Caco-2 (cell line): Measurements from ENCODE around the gene IL23A. TPM values are rescaled to one million over a fixed set of nuclear protein-coding genes. Genes with fewer than 3 reads are reported as not detected.
A peak's percentile ranks its signal among the peaks of the same experiment; 100 is the strongest.

Experiments
- BruUV-seq: library from RNA; stranded (reverse); fragments of 400-500 nt; replicated peaks from 2 replicates; lab custom pipeline; 2021; lab: Mats Ljungman, UMichigan
- CTCF ChIA-PET: fragments of 300-600 bp; sonication (Branson Sonifier 250); formaldehyde crosslinking; loops from one replicate; lab custom pipeline; 2022; ENCODE audit warnings: antibody characterized with exemption; lab: Charles Lee
- POLR2A ChIA-PET: fragments of 300-600 bp; sonication (Branson Sonifier 250); formaldehyde crosslinking; loops from one replicate; lab custom pipeline; 2022; ENCODE audit warnings: antibody characterized with exemption; lab: Charles Lee
- DNase-seq, 2 experiments: peaks; one replicate each; pipeline versions ENCODE4 v3.0.0 to v3.0.0-alpha.2; 2020 to 2022
- H3K27me3 ChIP-seq: replicated peaks from 2 replicates; pipeline ENCODE4 v1.6.0; 2011; ENCODE audit warnings: low read length; ENCODE audit not compliant: control insufficient read depth, insufficient read depth
- H3K36me3 ChIP-seq: 2 replicates; pipeline ENCODE4 v1.5.1; 2011; ENCODE audit warnings: low read length; ENCODE audit not compliant: control insufficient read depth, insufficient read depth
- H3K4me1 ChIP-seq: fragments of 250-450 bp; sonication (Bioruptor Pico); 2 replicates; pipeline ENCODE4 v1.5.1; 2020; ENCODE audit warnings: mild to moderate bottlenecking
- H3K4me3 ChIP-seq: 2 replicates; pipeline ENCODE4 v1.5.1; 2011; ENCODE audit warnings: low read depth, mild to moderate bottlenecking, control low read depth, low read length
- H3K9me3 ChIP-seq: fragments of 250-450 bp; sonication (Bioruptor Pico); 2 replicates; pipeline ENCODE4 v1.5.1; 2020; ENCODE audit warnings: mild to moderate bottlenecking, moderate library complexity
- H3K27ac Mint-ChIP-seq: one replicate; pipeline ENCODE4 v1.8.0; 2022; ENCODE audit warnings: mixed read lengths; ENCODE audit not compliant: unreplicated experiment
- H3K27me3 Mint-ChIP-seq: one replicate; pipeline ENCODE4 v1.8.0; 2022; ENCODE audit warnings: mixed read lengths; ENCODE audit not compliant: insufficient read depth, unreplicated experiment
- H3K36me3 Mint-ChIP-seq: one replicate; pipeline ENCODE4 v1.8.0; 2022; ENCODE audit warnings: mild to moderate bottlenecking, mixed read lengths; ENCODE audit not compliant: insufficient read depth, unreplicated experiment
- H3K4me1 Mint-ChIP-seq: one replicate; pipeline ENCODE4 v1.8.0; 2022; ENCODE audit warnings: low read depth, mixed read lengths; ENCODE audit not compliant: unreplicated experiment
- H3K4me3 Mint-ChIP-seq: one replicate; pipeline ENCODE4 v1.8.0; 2022; ENCODE audit warnings: mild to moderate bottlenecking, moderate library complexity, mixed read lengths; ENCODE audit not compliant: unreplicated experiment
- H3K9me3 Mint-ChIP-seq: one replicate; pipeline ENCODE4 v1.8.0; 2022; ENCODE audit warnings: mixed read lengths; ENCODE audit not compliant: unreplicated experiment
- CTCF ChIP-seq, 2 experiments: fragments of 200-600 bp in 1 of 2; IDR thresholded peaks; 1 replicate in 1 of 2; 2 replicates in 1 of 2; pipeline versions ENCODE4 v1.5.1 to v1.8.0; 2011 to 2022; ENCODE audit warnings: antibody characterized with exemption in 1 of 2, control low read depth in 1 of 2, inconsistent platforms in 1 of 2, low read depth in 1 of 2, low read length in 1 of 2, mild to moderate bottlenecking in 1 of 2, moderate library complexity in 1 of 2; ENCODE audit not compliant: insufficient read depth in 1 of 2, severe bottlenecking in 1 of 2, unreplicated experiment in 1 of 2
- intact Hi-C: fragments of 100-400 bp; cut with micrococcal nuclease; formaldehyde crosslinking; loops from one replicate; pipeline ENCODE4 v1.10.0; 2022; ENCODE audit not compliant: unreplicated experiment
- total RNA-seq: library from RNA; stranded (reverse); gene quantifications from 2 replicates; pipeline ENCODE4 v1.2.3, GENCODE V29; 2022

IL23A gene
- total RNA-seq, 1 experiment from 2014 or later = 0.48 TPM

GRCh38 chr12:56330936-56331490 lies 7.7 kb upstream of the IL23A start:
- H3K4me1 Mint-ChIP-seq = no peaks in the 10 kb centered on the region
- no TSS peak for BruUV-seq
- no peak overlapping the region for H3K27ac Mint-ChIP-seq
- H3K4me3 Mint-ChIP-seq = no peak overlapping the region
- Histone ChIP-seq H3K9me3 (no peaks in the 10 kb centered on the region), H3K4me1 (peaks cover 23% of the 10 kb centered on the region), H3K36me3 (no peaks in the 10 kb centered on the region), H3K27me3 (no peaks in the 10 kb centered on the region), H3K4me3 (no peak overlapping the region)
- peaks cover 13% of the 10 kb centered on the region for H3K36me3 Mint-ChIP-seq
- no peak for DNase-seq
- TF ChIP-seq CTCF (IDR thresholded peaks at IDR 0.05; ENCODE audit: insufficient read depth in 1 of 2, low read depth in 1 of 2, low read length in 1 of 2, severe bottlenecking in 1 of 2, unreplicated experiment in 1 of 2) = no peak
- intact Hi-C loops = loop anchor here (5.0 kb wide), 1 partner anchor 116 kb away; the partner anchor contains the start of gene TIMELESS
- no peaks in the 10 kb centered on the region for H3K27me3 Mint-ChIP-seq
- ChIA-PET CTCF (no interaction called here), POLR2A (no interaction called here)
- H3K9me3 Mint-ChIP-seq = no peaks in the 10 kb centered on the region

GRCh38 chr12:56332512-56333196 lies 6.0 kb upstream of the IL23A start:
- Histone ChIP-seq H3K27me3 (no peaks in the 10 kb centered on the region), H3K4me1 (peaks cover 23% of the 10 kb centered on the region), H3K36me3 (no peaks in the 10 kb centered on the region), H3K4me3 (peak overlapping the region; percentile 63), H3K9me3 (no peaks in the 10 kb centered on the region)
- DNase-seq = no peak
- no TSS peak for BruUV-seq
- CTCF ChIA-PET = interaction anchor here (0.5 to 1.1 kb wide), 2 partner anchors 17 to 165 kb away, joined by 3 to 4 read pairs; partner anchors contain the start of gene CNPY2
- Mint-ChIP-seq H3K9me3 (no peaks in the 10 kb centered on the region), H3K4me1 (peaks cover 8% of the 10 kb centered on the region), H3K27me3 (no peaks in the 10 kb centered on the region), H3K27ac (peak overlapping the region; percentile 99), H3K36me3 (peaks cover 13% of the 10 kb centered on the region), H3K4me3 (peak overlapping the region; percentile 98)
- TF ChIP-seq CTCF (IDR thresholded peaks at IDR 0.05; ENCODE audit: insufficient read depth in 1 of 2, low read depth in 1 of 2, low read length in 1 of 2, severe bottlenecking in 1 of 2, unreplicated experiment in 1 of 2) = no peak
- POLR2A ChIA-PET = interaction anchor here (0.5 to 1.3 kb wide), 4 partner anchors 21 to 132 kb away, joined by 3 to 9 read pairs (median 3); partner anchors contain the start of genes STAT2 and TIMELESS
- intact Hi-C loops = loop anchor here (1.0 to 5.0 kb wide), 2 partner anchors 16 to 115 kb away; partner anchors contain the start of gene TIMELESS

DNA sequence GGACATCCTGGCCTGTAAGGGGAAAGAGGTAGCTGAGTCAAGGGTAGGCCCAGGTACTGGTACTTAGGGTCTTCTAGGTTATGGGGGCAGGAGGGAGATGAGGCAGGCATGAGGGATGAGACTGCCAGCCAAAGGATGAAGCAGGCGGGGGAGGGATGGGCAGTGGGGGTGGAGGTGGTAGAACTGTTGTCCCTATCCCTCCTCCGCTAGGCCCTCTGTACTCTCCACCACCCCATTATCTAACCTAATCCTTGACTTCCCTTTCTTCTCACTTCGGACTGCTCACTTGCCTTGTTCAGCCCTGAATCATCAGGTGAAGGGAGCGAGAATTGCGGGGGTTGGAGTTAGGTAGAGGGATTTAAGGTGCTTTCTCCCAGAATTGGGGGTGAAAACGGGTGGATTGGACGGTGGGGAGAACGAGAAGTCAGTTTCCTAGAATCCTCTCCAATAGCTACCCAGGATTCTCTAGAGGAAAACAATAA lies 5.4 kb upstream of the IL23A start:
- no peaks in the 10 kb centered on the region for H3K27me3 Mint-ChIP-seq
- no peaks in the 10 kb centered on the region for H3K9me3 ChIP-seq
- TSS peak; percentile 76 for BruUV-seq
- CTCF ChIA-PET = interaction anchor here (0.5 to 1.2 kb wide), 4 partner anchors 17 to 165 kb away, joined by 3 to 6 read pairs (median 4); partner anchors contain the start of genes CNPY2 and STAT2
- peak overlapping the region; percentile 99 for H3K27ac Mint-ChIP-seq
- DNase-seq = no peak
- H3K36me3 Mint-ChIP-seq = peaks cover 13% of the 10 kb centered on the region
- intact Hi-C loops = loop anchor here (1.0 to 5.0 kb wide), 2 partner anchors 17 to 114 kb away; partner anchors contain the start of gene TIMELESS
- TF ChIP-seq CTCF (IDR thresholded peaks at IDR 0.05; ENCODE audit: insufficient read depth in 1 of 2, low read depth in 1 of 2, low read length in 1 of 2, severe bottlenecking in 1 of 2, unreplicated experiment in 1 of 2) = no peak
- H3K4me1 Mint-ChIP-seq = peaks cover 8% of the 10 kb centered on the region
- H3K36me3 ChIP-seq = no peaks in the 10 kb centered on the region
- peak overlapping the region; percentile 63 for H3K4me3 ChIP-seq
- no peaks in the 10 kb centered on the region for H3K9me3 Mint-ChIP-seq
- no peaks in the 10 kb centered on the region for H3K27me3 ChIP-seq
- peak overlapping the region; percentile 98 for H3K4me3 Mint-ChIP-seq
- H3K4me1 ChIP-seq = peaks cover 23% of the 10 kb centered on the region
- POLR2A ChIA-PET = interaction anchor here (0.5 to 1.3 kb wide), 4 partner anchors 20 to 131 kb away, joined by 3 to 9 read pairs (median 3); partner anchors contain the start of genes STAT2 and TIMELESS
